Adrenal gland (tissue), 12 donors: Measurements from ENCODE around the gene MAEA. TPM values are rescaled to one million over a fixed set of nuclear protein-coding genes. Genes with fewer than 3 reads are reported as not detected.

Source experiments
- DNase-seq, 7 donors: peaks; one replicate each; pipeline ENCODE4 v3.0.0-alpha.2; 2019 to 2020
- H3K27ac ChIP-seq, 5 donors: fragments of 200-600 bp; sonication (generic) in 4 of 5; 1 replicate in 3 of 5; 2 replicates in 2 of 5; pipeline versions ENCODE4 v1.5.1 to v1.8.0; 2016 to 2020; ENCODE audit warnings: mild to moderate bottlenecking in 1 of 5
- H3K27me3 ChIP-seq: fragments of 200-600 bp; 2 replicates; pipeline ENCODE4 v1.8.0; 2021
- H3K36me3 ChIP-seq, 2 donors: fragments of 200-600 bp; replicated peaks in 1 of 2; 1 replicate in 1 of 2; 2 replicates in 1 of 2; pipeline versions ENCODE4 v1.5.1 to v1.8.0; 2018 to 2022
- H3K4me1 ChIP-seq, 2 donors: fragments of 200-600 bp; replicated peaks in 1 of 2; 1 replicate in 1 of 2; 2 replicates in 1 of 2; pipeline versions ENCODE4 v1.5.1 to v1.8.0; 2018 to 2021
- H3K4me3 ChIP-seq, 4 donors: fragments of 200-600 bp; sonication (generic) in 3 of 4; one replicate each; pipeline ENCODE4 v1.5.1; 2016 to 2018
- H3K9me3 ChIP-seq, 3 donors: fragments of 200-600 bp; sonication (generic) in 1 of 3; replicated peaks in 1 of 3; 1 replicate in 2 of 3; 2 replicates in 1 of 3; pipeline versions ENCODE4 v1.5.1 to v1.8.0; 2016 to 2021
- CTCF ChIP-seq, 6 experiments: fragments of 450-650 bp in 4 of 6; fragments of 200-600 bp in 2 of 6; sonication (generic) in 1 of 6; IDR thresholded peaks; 1 replicate in 5 of 6; 2 replicates in 1 of 6; pipeline versions ENCODE4 v1.5.1 to v1.8.0; 2016 to 2021; ENCODE audit warnings: antibody characterized with exemption in 6 of 6, mild to moderate bottlenecking in 2 of 6, moderate library complexity in 1 of 6
- POLR2A ChIP-seq, 2 donors: fragments of 450-650 bp; IDR thresholded peaks; one replicate each; pipeline ENCODE4 v1.6.1; 2017; ENCODE audit warnings: antibody characterized with exemption in 2 of 2, mild to moderate bottlenecking in 2 of 2, moderate library complexity in 1 of 2
- WGBS, 4 donors: extraction: QIAGEN DNeasy Blood & Tissue Kit in 2 of 4; methylation state at CpG; one replicate each; pipeline versions ENCODE4 v1.1.5 to v1.1.7; 2013 to 2017; 5-methylcytosine and 5-hydroxymethylcytosine counted together
- intact Hi-C, 2 donors: fragments of 100-400 bp; cut with DNase I; formaldehyde crosslinking; loops; one replicate each; pipeline versions ENCODE4 v1.14.1 to v1.15.0; 2022 to 2023
- polyA plus RNA-seq, 3 donors: library from polyadenylated mRNA; stranded (reverse); fragments of 200-250 nt in 2 of 3; fragments of 350-450 nt in 1 of 3; fragmentation: Illumina TruSeq in 1 of 3; extraction: RNeasy Lipid Tissue Mini Kit (QIAGEN cat#74804) in 1 of 3; gene quantifications; one replicate each; pipeline ENCODE4 v1.2.3, GENCODE V29; 2013 to 2014
- total RNA-seq, 9 donors: library from RNA; depleted of rRNA in 4 of 9; stranded (reverse); fragments of >200 nt in 4 of 9; fragments of 120-200 nt in 1 of 9; fragmentation: NEBNext Ultra II Directional in 1 of 9; extraction: Animal tissue kit (Norgen Biotek cat#: 25700) in 1 of 9; gene quantifications; one replicate each; pipeline versions ENCODE4 v1.1.0 to v1.2.4, GENCODE V29; 2013 to 2023
- donor health status: healthy with polysubstance abuse.
- donor health status: Bipolar disorder and iron deficiency.
- donor health status: DM: yes; HTN: yes; CAD: no.
- donor health status: DM: no; HTN: no; CAD: no.
- donor health status: DM: no; HTN: no; CAD: no.
- donor health status: DM: yes; HTN: yes; CAD: no.

Gene MAEA
- total and polyA plus RNA-seq, 12 donors = 35.6 to 103 (median 75.1) TPM

- 85 to 92% (median 88%) methylated on average over 5 to 21 of the region's 21 CpGs for WGBS, 4 donors
- Histone ChIP-seq H3K4me3 (no peak overlapping the region), H3K36me3 (peaks cover 0 to 26% of the 10 kb centered on the region in 2 donors), H3K4me1 (peaks cover 8 to 49% of the 10 kb centered on the region in 2 donors), H3K27me3 (no peaks in the 10 kb centered on the region), H3K27ac (peak overlapping the region in 1 of 5 donors; percentile 35), H3K9me3 (no peaks in the 10 kb centered on the region)
- intact Hi-C loops = no loop called here
- DNase-seq = no peak
- TF ChIP-seq POLR2A (IDR thresholded peaks at IDR 0.05) (no peak), CTCF (IDR thresholded peaks at IDR 0.05) (no peak)
Measured at GRCh38 chr4:1241466-1241935, 48.2 kb upstream of the MAEA start.

GRCh38 chr4:1241936-1242505 lies 47.7 kb upstream of the MAEA start:
- Histone ChIP-seq H3K27me3 (no peaks in the 10 kb centered on the region), H3K27ac (peak overlapping the region in 1 of 5 donors; percentile 35), H3K4me1 (peaks cover 13 to 54% of the 10 kb centered on the region in 2 donors), H3K36me3 (peaks cover 0 to 26% of the 10 kb centered on the region in 2 donors), H3K9me3 (no peaks in the 10 kb centered on the region), H3K4me3 (no peak overlapping the region)
- WGBS, 4 donors = 54 to 79% (median 72%) methylated on average over 6 to 24 of the region's 24 CpGs
- DNase-seq = peak in 3 of 7 donors; percentile 19 to 42 (median 21)
- TF ChIP-seq POLR2A (IDR thresholded peaks at IDR 0.05) = no peak
- no peak for TF ChIP-seq CTCF (IDR thresholded peaks at IDR 0.05)
- intact Hi-C loops = no loop called here

GRCh38 chr4:1242506-1243450 lies 46.9 kb upstream of the MAEA start:
- peak in 1 of 7 donors; percentile 48 for DNase-seq

More at GRCh38 chr4:1242506-1243450, 46.9 kb upstream of the MAEA start:
- peaks cover 0 to 26% of the 10 kb centered on the region in 2 donors for H3K36me3 ChIP-seq
- H3K4me1 ChIP-seq = peaks cover 17 to 59% of the 10 kb centered on the region in 2 donors
- 92 to 95% (median 93%) methylated on average over 21 to 30 of the region's 30 CpGs for WGBS, 4 donors
- TF ChIP-seq CTCF (IDR thresholded peaks at IDR 0.05) (no peak), POLR2A (IDR thresholded peaks at IDR 0.05) (no peak)
- H3K27ac ChIP-seq = peak overlapping the region in 1 of 5 donors; percentile 35
- H3K27me3 ChIP-seq = no peaks in the 10 kb centered on the region
- no peak overlapping the region for H3K4me3 ChIP-seq
- intact Hi-C loops = no loop called here
- no peaks in the 10 kb centered on the region for H3K9me3 ChIP-seq
